Tibial artery (tissue), 4 donors: ENCODE results near the gene GOSR2.

Source experiments
- DNase-seq, 2 donors: peaks; one replicate each; pipeline ENCODE4 v3.0.0-alpha.2; 2019
- H3K27ac ChIP-seq, 2 donors: fragments of 200-600 bp; sonication (generic) in 1 of 2; 1 replicate in 1 of 2; 2 replicates in 1 of 2; pipeline ENCODE4 v1.5.1; 2018 to 2019; ENCODE audit warnings: mild to moderate bottlenecking in 1 of 2
- H3K27me3 ChIP-seq, 2 donors: fragments of 200-600 bp; sonication (generic) in 1 of 2; one replicate each; pipeline versions ENCODE4 v1.5.1 to v1.6.0; 2016 to 2019
- H3K36me3 ChIP-seq, 3 donors: fragments of 200-600 bp; sonication (generic) in 2 of 3; one replicate each; pipeline ENCODE4 v1.5.1; 2016 to 2019; ENCODE audit warnings: mild to moderate bottlenecking in 2 of 3
- H3K4me1 ChIP-seq, 4 donors: fragments of 200-600 bp; sonication (generic) in 2 of 4; 1 replicate in 3 of 4; 2 replicates in 1 of 4; pipeline ENCODE4 v1.5.1; 2016 to 2019
- H3K4me3 ChIP-seq, 2 donors: fragments of 200-600 bp; sonication (generic) in 1 of 2; 1 replicate in 1 of 2; 2 replicates in 1 of 2; pipeline ENCODE4 v1.5.1; 2018 to 2019; ENCODE audit warnings: mild to moderate bottlenecking in 2 of 2
- H3K9me3 ChIP-seq, 3 donors: fragments of 200-600 bp; sonication (generic) in 1 of 3; one replicate each; pipeline ENCODE4 v1.5.1; 2016 to 2019
- intact Hi-C: fragments of 100-400 bp; cut with DNase I; formaldehyde crosslinking; loops from one replicate; pipeline ENCODE4 v1.15.0; 2023; ENCODE audit warnings: low total_unique reads
- TF ChIP-seq, protein P1 (sequence below), 2 experiments: fragments of 200-600 bp in 1 of 2; fragments of 450-650 bp in 1 of 2; IDR thresholded peaks; one replicate each; pipeline ENCODE4 v1.5.1; 2017 to 2019; ENCODE audit warnings: antibody characterized with exemption in 2 of 2, mild to moderate bottlenecking in 1 of 2, moderate library complexity in 1 of 2

The GOSR2 gene

GRCh38 chr17:46960152-46960551 is 37.2 kb downstream of the GOSR2 start:
- DNase-seq, result no peak
- no peak overlapping the region for H3K4me3 ChIP-seq
- intact Hi-C loops, result no loop called here
- TF ChIP-seq, protein P1, sequence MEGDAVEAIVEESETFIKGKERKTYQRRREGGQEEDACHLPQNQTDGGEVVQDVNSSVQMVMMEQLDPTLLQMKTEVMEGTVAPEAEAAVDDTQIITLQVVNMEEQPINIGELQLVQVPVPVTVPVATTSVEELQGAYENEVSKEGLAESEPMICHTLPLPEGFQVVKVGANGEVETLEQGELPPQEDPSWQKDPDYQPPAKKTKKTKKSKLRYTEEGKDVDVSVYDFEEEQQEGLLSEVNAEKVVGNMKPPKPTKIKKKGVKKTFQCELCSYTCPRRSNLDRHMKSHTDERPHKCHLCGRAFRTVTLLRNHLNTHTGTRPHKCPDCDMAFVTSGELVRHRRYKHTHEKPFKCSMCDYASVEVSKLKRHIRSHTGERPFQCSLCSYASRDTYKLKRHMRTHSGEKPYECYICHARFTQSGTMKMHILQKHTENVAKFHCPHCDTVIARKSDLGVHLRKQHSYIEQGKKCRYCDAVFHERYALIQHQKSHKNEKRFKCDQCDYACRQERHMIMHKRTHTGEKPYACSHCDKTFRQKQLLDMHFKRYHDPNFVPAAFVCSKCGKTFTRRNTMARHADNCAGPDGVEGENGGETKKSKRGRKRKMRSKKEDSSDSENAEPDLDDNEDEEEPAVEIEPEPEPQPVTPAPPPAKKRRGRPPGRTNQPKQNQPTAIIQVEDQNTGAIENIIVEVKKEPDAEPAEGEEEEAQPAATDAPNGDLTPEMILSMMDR (IDR thresholded peaks at IDR 0.05), result no peak
- H3K9me3 ChIP-seq, result no peaks in the 10 kb centered on the region
- no peak overlapping the region for H3K27ac ChIP-seq
- no peaks in the 10 kb centered on the region for H3K27me3 ChIP-seq
- peaks cover 0 to 3% (median 0%) of the 10 kb centered on the region in 4 donors for H3K4me1 ChIP-seq
- H3K36me3 ChIP-seq, result peaks cover 0 to 7% (median 0%) of the 10 kb centered on the region in 3 donors

GRCh38 chr17:46962374-46962790 is 39.4 kb downstream of the GOSR2 start:
- no peaks in the 10 kb centered on the region for H3K27me3 ChIP-seq
- DNase-seq, result peak in 1 of 2 donors; percentile 15
- TF ChIP-seq, protein P1 (IDR thresholded peaks at IDR 0.05), result no peak
- H3K4me1 ChIP-seq, result peaks cover 0 to 3% (median 0%) of the 10 kb centered on the region in 4 donors
- peaks cover 0 to 10% (median under 1%) of the 10 kb centered on the region in 3 donors for H3K36me3 ChIP-seq
- intact Hi-C loops, result no loop called here
- H3K4me3 ChIP-seq, result no peak overlapping the region
- H3K9me3 ChIP-seq, result no peaks in the 10 kb centered on the region
- no peak overlapping the region for H3K27ac ChIP-seq

GRCh38 chr17:46963571-46963970 is 40.6 kb downstream of the GOSR2 start:
- no peak overlapping the region for H3K27ac ChIP-seq
- peaks cover 0 to 3% (median 0%) of the 10 kb centered on the region in 4 donors for H3K4me1 ChIP-seq
- no peaks in the 10 kb centered on the region for H3K9me3 ChIP-seq
- intact Hi-C loops, result no loop called here
- TF ChIP-seq, protein P1 (IDR thresholded peaks at IDR 0.05), result no peak
- no peaks in the 10 kb centered on the region for H3K27me3 ChIP-seq
- H3K4me3 ChIP-seq, result no peak overlapping the region
- no peak for DNase-seq
- peaks cover 0 to 22% (median 12%) of the 10 kb centered on the region in 3 donors for H3K36me3 ChIP-seq

GRCh38 chr17:46964315-46965265 is 41.6 kb downstream of the GOSR2 start:
- Histone ChIP-seq H3K27ac (no peak overlapping the region), H3K4me3 (no peak overlapping the region), H3K36me3 (peaks cover 0 to 31% (median 16%) of the 10 kb centered on the region in 3 donors), H3K27me3 (no peaks in the 10 kb centered on the region), H3K4me1 (peaks cover 0 to 3% (median 0%) of the 10 kb centered on the region in 4 donors), H3K9me3 (no peaks in the 10 kb centered on the region)
- DNase-seq, result no peak
- intact Hi-C loops, result no loop called here
- TF ChIP-seq, protein P1 (IDR thresholded peaks at IDR 0.05), result no peak

DNA sequence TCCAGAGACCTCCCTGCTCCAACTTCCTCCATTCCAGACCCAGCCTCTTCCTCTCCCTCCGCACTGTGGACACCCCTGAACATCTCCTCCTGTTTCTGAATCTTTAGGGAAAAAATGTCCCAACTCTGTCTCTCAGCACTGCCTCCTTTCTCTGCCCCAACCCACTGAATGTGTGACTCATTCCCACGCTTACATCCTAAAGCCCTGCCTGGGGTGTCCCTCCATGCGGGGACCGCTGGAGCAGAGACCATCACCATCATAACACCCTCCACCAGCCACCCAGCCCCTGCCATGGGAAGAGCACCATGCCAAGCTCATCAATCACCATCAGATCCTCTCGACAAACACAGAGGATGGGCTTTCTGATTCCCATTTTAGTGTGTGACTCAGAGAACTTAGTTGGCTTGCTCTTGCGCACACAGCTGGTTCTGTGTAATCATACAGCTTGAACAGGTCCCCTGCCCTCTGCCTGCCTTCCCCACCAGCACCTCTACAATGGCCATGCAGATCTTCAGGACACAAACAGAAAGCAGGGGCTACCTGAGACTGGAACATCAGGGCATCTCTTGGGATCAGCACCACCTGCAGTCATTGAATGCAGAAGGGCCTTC is 45.4 kb downstream of the GOSR2 start:
- Histone ChIP-seq H3K4me1 (peaks cover 0 to 4% (median 0%) of the 10 kb centered on the region in 4 donors), H3K27ac (no peak overlapping the region), H3K36me3 (peaks cover 0 to 27% (median 16%) of the 10 kb centered on the region in 3 donors), H3K27me3 (no peaks in the 10 kb centered on the region), H3K9me3 (no peaks in the 10 kb centered on the region), H3K4me3 (no peak overlapping the region)
- TF ChIP-seq, protein P1 (IDR thresholded peaks at IDR 0.05), result no peak
- intact Hi-C loops, result no loop called here
- no peak for DNase-seq
